ENCODE results near the gene CCNY.
"Not testable (repeated sequence)": the region's sequence is repeated elsewhere in the genome, so short reads cannot be mapped to it uniquely, and the experiment has no call there.

Gene CCNY

DNA sequence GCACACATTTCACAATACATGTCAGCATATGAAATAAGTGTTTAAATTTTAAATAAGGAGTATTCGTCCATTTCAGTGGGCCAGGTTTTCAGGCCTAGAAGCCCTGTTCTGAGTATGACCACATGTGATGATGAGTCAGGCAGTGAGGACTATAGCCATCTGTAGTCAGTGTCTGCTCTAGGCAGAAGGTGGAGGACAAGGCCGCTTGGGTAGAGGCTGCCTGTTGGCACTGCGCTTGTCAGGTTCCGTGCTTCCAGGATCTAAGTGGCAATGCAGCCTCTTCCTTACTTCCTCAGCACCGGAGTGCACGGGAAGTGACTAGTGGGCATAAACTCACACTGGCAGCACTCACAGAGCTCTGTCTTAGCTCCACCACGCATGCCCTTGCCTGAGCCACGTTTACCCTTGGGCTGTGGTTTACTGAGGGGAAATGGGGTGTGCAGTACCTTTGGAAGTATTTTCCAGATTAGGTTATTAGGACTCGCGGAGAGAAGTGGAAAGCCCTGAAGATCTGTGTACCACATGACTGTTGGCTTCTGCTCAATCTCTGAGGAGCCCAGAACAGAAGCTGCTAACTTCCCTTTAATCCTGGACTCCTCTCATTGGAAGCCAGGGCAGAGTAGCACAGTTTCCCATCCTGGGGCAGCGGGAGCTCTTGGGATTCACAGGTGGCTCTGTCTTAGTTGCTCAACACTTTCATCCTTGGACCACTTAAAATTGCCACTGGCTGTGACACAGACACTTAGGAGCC, 181.3 kb downstream of the CCNY start:
- no peak overlapping the region for H3K4me3 Mint-ChIP-seq
- H3K27ac Mint-ChIP-seq: no peak overlapping the region
- peaks cover 4 to 14% of the 10 kb centered on the region in 2 donors for H3K36me3 Mint-ChIP-seq
- no peaks in the 10 kb centered on the region for H3K27me3 Mint-ChIP-seq
- DNase-seq (no peak), ATAC-seq (replicated peaks) (no peak)
- peaks cover 22 to 48% of the 10 kb centered on the region in 2 donors for H3K4me1 Mint-ChIP-seq
- H3K9me3 Mint-ChIP-seq: no peaks in the 10 kb centered on the region

- ATAC-seq (replicated peaks): not testable (repeated sequence)
- H3K36me3 Mint-ChIP-seq: peaks cover 3 to 13% of the 10 kb centered on the region in 2 donors
Observed at GRCh38 chr10:35518187-35518586, 181.9 kb downstream of the CCNY start.

DNA sequence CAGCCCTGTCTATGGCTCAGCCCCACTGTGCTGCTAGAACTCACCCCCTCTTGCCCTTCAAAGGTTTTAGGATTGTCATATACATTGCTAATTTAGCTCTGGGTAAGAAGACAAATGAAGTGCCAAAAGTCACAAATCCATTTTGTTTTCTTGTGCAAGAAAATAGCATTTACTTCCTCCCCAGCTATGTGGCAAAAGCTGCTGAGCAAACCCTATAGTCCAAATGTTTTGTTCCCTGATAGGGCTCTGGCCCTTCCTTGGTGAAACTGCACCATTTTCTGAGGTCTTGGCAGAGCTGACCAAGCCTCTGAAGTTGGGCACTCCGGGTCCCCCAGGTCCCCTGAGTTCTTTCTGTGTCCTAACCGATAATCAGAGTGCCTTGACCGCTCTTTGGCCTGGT, 184.7 kb downstream of the CCNY start:
- peaks cover 3 to 13% of the 10 kb centered on the region in 2 donors for H3K36me3 Mint-ChIP-seq
- DNase-seq: no peak
- no peak overlapping the region for H3K4me3 Mint-ChIP-seq
- H3K9me3 Mint-ChIP-seq: no peaks in the 10 kb centered on the region
- H3K27ac Mint-ChIP-seq: no peak overlapping the region
- no peaks in the 10 kb centered on the region for H3K27me3 Mint-ChIP-seq
- peaks cover 12 to 30% of the 10 kb centered on the region in 2 donors for H3K4me1 Mint-ChIP-seq
- ATAC-seq (replicated peaks): no peak

More at GRCh38 chr10:35518187-35518586, 181.9 kb downstream of the CCNY start:
- not testable (repeated sequence) for H3K4me3 Mint-ChIP-seq, H3K27ac Mint-ChIP-seq, H3K27me3 Mint-ChIP-seq, H3K9me3 Mint-ChIP-seq, DNase-seq
- H3K4me1 Mint-ChIP-seq: peaks cover 20 to 50% of the 10 kb centered on the region in 2 donors

DNA sequence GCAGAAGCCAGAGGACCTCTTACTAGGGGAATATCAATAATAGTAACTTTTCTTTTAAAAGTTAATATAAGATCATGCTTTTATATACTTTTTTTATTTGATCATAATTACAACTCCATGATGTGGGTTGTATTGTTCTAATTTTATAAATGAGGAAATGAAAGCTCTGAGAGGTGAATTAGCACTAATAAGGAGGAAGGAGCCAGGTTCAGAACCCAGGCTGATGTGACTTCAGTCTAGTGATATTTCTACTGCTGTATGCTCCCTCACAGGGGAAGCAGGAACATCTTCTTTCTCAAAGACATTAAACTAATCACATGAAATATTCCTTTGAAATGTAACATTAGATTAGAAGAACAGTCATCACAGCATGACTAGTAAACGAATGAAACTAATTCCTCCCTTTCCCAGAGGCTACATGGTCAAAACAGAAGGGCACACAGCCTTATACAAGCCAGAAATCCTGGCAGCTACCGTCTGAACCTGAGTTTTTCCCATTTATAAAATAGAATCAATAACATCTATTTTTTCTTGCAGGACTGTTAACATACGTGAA, 187.4 kb downstream of the CCNY start:
- no peaks in the 10 kb centered on the region for H3K9me3 Mint-ChIP-seq
- H3K27ac Mint-ChIP-seq: no peak overlapping the region
- peaks cover 0 to 13% of the 10 kb centered on the region in 2 donors for H3K36me3 Mint-ChIP-seq
- no peak overlapping the region for H3K4me3 Mint-ChIP-seq
- DNase-seq (no peak), ATAC-seq (replicated peaks) (peak; percentile 81 to 84)
- no peaks in the 10 kb centered on the region for H3K27me3 Mint-ChIP-seq
- H3K4me1 Mint-ChIP-seq: peaks cover 8 to 17% of the 10 kb centered on the region in 2 donors

GRCh38 chr10:35526746-35527145, 190.4 kb downstream of the CCNY start:
- no peaks in the 10 kb centered on the region for H3K27me3 Mint-ChIP-seq
- no peaks in the 10 kb centered on the region for H3K9me3 Mint-ChIP-seq
- DNase-seq (no peak), ATAC-seq (replicated peaks) (no peak)
- no peak overlapping the region for H3K4me3 Mint-ChIP-seq
- H3K27ac Mint-ChIP-seq: no peak overlapping the region
- H3K36me3 Mint-ChIP-seq: peaks cover 16 to 19% of the 10 kb centered on the region in 2 donors
- H3K4me1 Mint-ChIP-seq: peaks cover 8 to 10% of the 10 kb centered on the region in 2 donors

GRCh38 chr10:35532141-35532540, 195.8 kb downstream of the CCNY start:
- Mint-ChIP-seq H3K27me3 (no peaks in the 10 kb centered on the region), H3K9me3 (peaks cover 10 to 15% of the 10 kb centered on the region in 2 donors), H3K36me3 (peaks cover 61 to 64% of the 10 kb centered on the region in 2 donors), H3K4me3 (no peak overlapping the region), H3K27ac (no peak overlapping the region), H3K4me1 (peaks cover 0 to 4% of the 10 kb centered on the region in 2 donors)
- ATAC-seq (replicated peaks) (no peak), DNase-seq (no peak)

- Mint-ChIP-seq H3K27ac (peak overlapping the region; percentile 72), H3K4me3 (no peak overlapping the region), H3K4me1 (peaks cover 0 to 5% of the 10 kb centered on the region in 2 donors), H3K36me3 (peaks cover 73 to 78% of the 10 kb centered on the region in 2 donors), H3K9me3 (peaks cover 11 to 21% of the 10 kb centered on the region in 2 donors), H3K27me3 (no peaks in the 10 kb centered on the region)
- ATAC-seq (replicated peaks): no peak
- DNase-seq: no peak
Observed at GRCh38 chr10:35533565-35533964, 197.3 kb downstream of the CCNY start.

- Mint-ChIP-seq H3K27me3 (no peaks in the 10 kb centered on the region), H3K9me3 (peaks cover 14 to 24% of the 10 kb centered on the region in 2 donors)
Observed at GRCh38 chr10:35535136-35535535, 198.8 kb downstream of the CCNY start.

GRCh38 chr10:35536789-35537188, 200.5 kb downstream of the CCNY start:
- DNase-seq: no peak
- peaks cover 17 to 30% of the 10 kb centered on the region in 2 donors for H3K9me3 Mint-ChIP-seq
- peaks cover 78 to 91% of the 10 kb centered on the region in 2 donors for H3K36me3 Mint-ChIP-seq
- H3K4me3 Mint-ChIP-seq: no peak overlapping the region
- no peak overlapping the region for H3K27ac Mint-ChIP-seq
- no peaks in the 10 kb centered on the region for H3K27me3 Mint-ChIP-seq
- ATAC-seq (replicated peaks): no peak
- peaks cover 14 to 16% of the 10 kb centered on the region in 2 donors for H3K4me1 Mint-ChIP-seq

More at GRCh38 chr10:35535136-35535535, 198.8 kb downstream of the CCNY start:
- H3K27ac Mint-ChIP-seq: no peak overlapping the region
- DNase-seq: no peak
- peaks cover 4 to 8% of the 10 kb centered on the region in 2 donors for H3K4me1 Mint-ChIP-seq
- ATAC-seq (replicated peaks): no peak
- H3K36me3 Mint-ChIP-seq: peaks cover 78 to 88% of the 10 kb centered on the region in 2 donors
- no peak overlapping the region for H3K4me3 Mint-ChIP-seq

DNA sequence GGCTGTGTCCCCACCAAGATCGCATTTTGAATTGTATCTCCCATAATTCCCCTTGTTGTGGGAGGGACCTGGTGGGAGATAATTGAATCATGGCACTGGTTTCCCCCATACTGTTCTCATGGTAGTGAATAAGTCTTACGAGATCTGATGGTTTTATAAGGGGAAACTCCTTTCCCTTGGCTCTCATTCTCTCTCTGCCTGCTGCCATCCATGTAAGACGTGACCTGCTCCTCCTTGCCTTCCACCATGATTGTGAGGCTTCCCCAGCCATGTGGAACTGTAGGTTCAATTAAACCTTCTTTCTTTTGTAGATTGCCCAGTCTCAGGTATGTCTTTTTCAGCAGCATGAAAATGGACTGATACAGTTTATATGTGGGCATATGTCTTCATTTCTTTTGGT, 201.6 kb downstream of the CCNY start:
- peaks cover 19 to 30% of the 10 kb centered on the region in 2 donors for H3K9me3 Mint-ChIP-seq
- H3K4me3 Mint-ChIP-seq; ATAC-seq (replicated peaks); H3K27me3 Mint-ChIP-seq; DNase-seq; H3K27ac Mint-ChIP-seq: not testable (repeated sequence)
- H3K36me3 Mint-ChIP-seq: peaks cover 79 to 86% of the 10 kb centered on the region in 2 donors
- H3K4me1 Mint-ChIP-seq: peaks cover 16% of the 10 kb centered on the region in 2 donors

- no peak for DNase-seq
- peaks cover 13 to 23% of the 10 kb centered on the region in 2 donors for H3K9me3 Mint-ChIP-seq
- peaks cover 12 to 16% of the 10 kb centered on the region in 2 donors for H3K4me1 Mint-ChIP-seq
- H3K36me3 Mint-ChIP-seq: peaks cover 63 to 72% of the 10 kb centered on the region in 2 donors
- H3K4me3 Mint-ChIP-seq: no peak overlapping the region
- H3K27ac Mint-ChIP-seq: no peak overlapping the region
- no peak for ATAC-seq (replicated peaks)
- H3K27me3 Mint-ChIP-seq: no peaks in the 10 kb centered on the region
Observed at GRCh38 chr10:35540296-35541164, 204.2 kb downstream of the CCNY start.

- H3K4me1 Mint-ChIP-seq: peaks cover 12 to 16% of the 10 kb centered on the region in 2 donors
- no peak overlapping the region for H3K4me3 Mint-ChIP-seq
- ATAC-seq (replicated peaks) (no peak), DNase-seq (no peak)
- H3K27ac Mint-ChIP-seq: no peak overlapping the region
- no peaks in the 10 kb centered on the region for H3K27me3 Mint-ChIP-seq
- H3K9me3 Mint-ChIP-seq: peaks cover 9 to 15% of the 10 kb centered on the region in 2 donors
- peaks cover 53 to 62% of the 10 kb centered on the region in 2 donors for H3K36me3 Mint-ChIP-seq
Observed at GRCh38 chr10:35541720-35542119, 205.4 kb downstream of the CCNY start.

DNA sequence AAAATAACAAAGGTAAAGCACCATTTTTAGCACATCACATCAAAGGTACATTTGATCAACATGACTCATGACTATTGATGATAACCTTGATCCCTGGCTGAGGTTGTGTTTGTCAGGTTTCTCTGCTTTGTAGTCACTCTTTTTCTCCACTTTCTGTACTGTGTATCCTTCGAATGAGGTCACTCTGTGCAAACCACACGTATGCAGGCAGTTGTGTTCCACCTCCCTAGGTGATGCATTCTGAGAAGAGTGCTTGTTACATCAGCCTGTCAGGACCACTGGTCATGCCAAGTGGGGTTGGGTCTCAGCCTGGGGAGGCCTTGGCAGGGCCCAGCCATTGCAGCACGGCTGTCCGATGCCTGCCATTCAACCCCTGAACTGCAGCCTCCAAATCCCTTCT, 206.0 kb downstream of the CCNY start:
- peaks cover 47 to 57% of the 10 kb centered on the region in 2 donors for H3K36me3 Mint-ChIP-seq
- ATAC-seq (replicated peaks): no peak
- no peak overlapping the region for H3K4me3 Mint-ChIP-seq
- no peak for DNase-seq
- peaks cover 12 to 16% of the 10 kb centered on the region in 2 donors for H3K4me1 Mint-ChIP-seq
- H3K9me3 Mint-ChIP-seq: peaks cover 9 to 15% of the 10 kb centered on the region in 2 donors
- H3K27me3 Mint-ChIP-seq: no peaks in the 10 kb centered on the region
- no peak overlapping the region for H3K27ac Mint-ChIP-seq

DNA sequence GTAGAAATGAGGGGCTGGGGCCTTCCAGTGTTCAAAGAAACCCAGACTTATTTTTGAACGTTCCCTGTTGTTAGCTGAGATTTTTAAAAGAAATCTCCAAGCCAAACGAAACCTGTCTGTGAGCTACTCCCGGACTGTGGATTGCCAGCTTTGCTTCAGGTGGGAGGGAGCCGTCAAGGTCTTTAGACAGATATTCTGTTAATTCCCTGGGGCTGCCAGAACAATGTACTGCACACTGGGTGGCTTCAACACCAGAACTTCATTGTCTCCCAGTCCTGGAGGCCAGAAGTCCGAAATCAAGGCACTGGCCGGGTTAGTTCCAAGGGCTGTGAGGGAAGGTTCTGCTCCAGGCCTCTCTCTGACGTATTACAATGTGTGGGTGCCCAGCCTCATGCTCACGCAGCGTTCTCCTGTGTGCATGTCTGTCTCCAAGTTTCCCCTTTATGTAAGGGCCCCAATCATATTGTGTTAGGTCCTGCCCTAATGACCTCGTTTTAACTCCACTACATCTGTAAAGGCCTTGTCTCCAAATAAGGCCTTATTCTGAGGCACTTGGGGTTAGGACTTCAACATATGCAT, 208.9 kb downstream of the CCNY start:
- H3K36me3 Mint-ChIP-seq: peaks cover 32 to 35% of the 10 kb centered on the region in 2 donors
- no peaks in the 10 kb centered on the region for H3K27me3 Mint-ChIP-seq
- H3K27ac Mint-ChIP-seq: no peak overlapping the region
- DNase-seq: no peak
- H3K4me3 Mint-ChIP-seq: no peak overlapping the region
- ATAC-seq (replicated peaks): no peak
- peaks cover 8 to 13% of the 10 kb centered on the region in 2 donors for H3K4me1 Mint-ChIP-seq
- peaks cover 5 to 6% of the 10 kb centered on the region in 2 donors for H3K9me3 Mint-ChIP-seq

Measured in stimulated activated naive B cell treated with anti-CD40 and anti-IgM and Interleukin-4, amounts not matched to agents 10 μg/mL and 1 μg/mL and 100 μg/mL, for 72 hours (primary cell).